Smooth muscle cell of bladder (primary cell): ENCODE data around the gene OTUD5. TPM values are rescaled to one million over a fixed set of nuclear protein-coding genes. Genes with fewer than 3 reads are reported as not detected.

Experiments used
- total RNA-seq: library from RNA; depleted of rRNA; stranded (reverse); fragments of >200 nt; gene quantifications from 2 replicates; pipeline ENCODE4 v1.2.3, GENCODE V29; 2014

Gene OTUD5, protein sequence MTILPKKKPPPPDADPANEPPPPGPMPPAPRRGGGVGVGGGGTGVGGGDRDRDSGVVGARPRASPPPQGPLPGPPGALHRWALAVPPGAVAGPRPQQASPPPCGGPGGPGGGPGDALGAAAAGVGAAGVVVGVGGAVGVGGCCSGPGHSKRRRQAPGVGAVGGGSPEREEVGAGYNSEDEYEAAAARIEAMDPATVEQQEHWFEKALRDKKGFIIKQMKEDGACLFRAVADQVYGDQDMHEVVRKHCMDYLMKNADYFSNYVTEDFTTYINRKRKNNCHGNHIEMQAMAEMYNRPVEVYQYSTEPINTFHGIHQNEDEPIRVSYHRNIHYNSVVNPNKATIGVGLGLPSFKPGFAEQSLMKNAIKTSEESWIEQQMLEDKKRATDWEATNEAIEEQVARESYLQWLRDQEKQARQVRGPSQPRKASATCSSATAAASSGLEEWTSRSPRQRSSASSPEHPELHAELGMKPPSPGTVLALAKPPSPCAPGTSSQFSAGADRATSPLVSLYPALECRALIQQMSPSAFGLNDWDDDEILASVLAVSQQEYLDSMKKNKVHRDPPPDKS
- total RNA-seq, result 28.0 and 28.6 TPM in 2 replicates

DNA sequence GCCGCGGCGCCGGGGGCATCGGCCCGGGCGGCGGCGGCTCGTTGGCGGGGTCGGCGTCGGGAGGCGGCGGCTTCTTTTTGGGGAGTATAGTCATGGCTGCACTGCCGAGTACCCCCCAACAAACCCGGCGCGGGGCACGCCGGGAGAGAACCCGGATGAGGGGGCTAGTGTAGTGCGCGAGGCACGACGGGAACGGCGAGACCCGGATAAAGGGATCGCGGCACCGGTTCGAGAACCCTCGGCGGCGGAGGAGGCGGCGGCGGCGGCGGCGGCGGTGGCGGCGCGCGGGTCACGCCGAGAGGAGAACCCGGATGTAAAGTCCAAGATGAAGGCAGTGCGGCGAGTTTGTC lies at the start of gene OTUD5:
TSS of gene OTUD5 (minus strand) at position 131 of the 350 bp plus-strand sequence. CDS start at position 94, 37 bp downstream.

DNA sequence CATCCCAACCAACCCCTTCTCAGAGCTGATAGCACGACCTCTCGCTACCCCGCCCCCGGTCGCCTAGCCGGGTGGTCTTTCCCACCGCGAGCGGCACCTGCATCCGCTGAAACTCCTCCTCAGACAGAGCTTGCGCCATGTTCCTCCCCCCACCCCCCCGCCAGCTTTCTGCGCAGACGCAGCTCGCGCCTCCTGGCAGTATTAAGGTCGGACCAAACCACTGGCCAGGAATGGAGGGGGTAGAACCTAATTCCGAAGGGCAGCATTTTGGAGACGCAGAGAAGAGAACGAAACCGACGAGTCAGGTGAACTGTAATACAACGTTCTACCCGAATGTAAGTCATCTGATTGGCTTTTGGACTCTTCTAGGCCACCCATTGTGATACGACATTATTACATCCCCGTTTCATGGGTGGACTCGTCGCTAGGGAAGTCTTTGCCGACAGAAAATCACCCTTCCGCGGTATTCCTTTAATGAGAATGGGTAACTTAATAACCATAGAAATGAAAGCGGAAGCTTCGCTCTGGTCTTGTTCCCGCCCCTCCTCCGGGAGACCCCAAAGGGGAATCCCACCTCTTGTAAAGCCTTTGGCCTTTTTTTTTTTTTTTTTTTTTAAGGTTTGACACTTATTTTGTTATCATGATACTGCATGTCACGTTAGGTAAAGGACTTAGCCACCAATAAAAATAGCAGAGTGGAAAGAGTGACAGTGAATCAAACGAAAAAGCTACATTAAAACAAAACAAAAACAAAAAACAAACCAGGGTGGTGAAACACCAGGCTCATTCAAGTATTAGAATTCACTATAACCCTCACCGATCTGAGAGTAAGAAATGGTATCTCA lies 44.9 kb upstream of the OTUD5 start, which contains the start of gene GRIPAP1:
TSS of gene GRIPAP1 (minus strand) at position 174 of the 845 bp plus-strand sequence. CDS start at position 139, 35 bp downstream.

DNA sequence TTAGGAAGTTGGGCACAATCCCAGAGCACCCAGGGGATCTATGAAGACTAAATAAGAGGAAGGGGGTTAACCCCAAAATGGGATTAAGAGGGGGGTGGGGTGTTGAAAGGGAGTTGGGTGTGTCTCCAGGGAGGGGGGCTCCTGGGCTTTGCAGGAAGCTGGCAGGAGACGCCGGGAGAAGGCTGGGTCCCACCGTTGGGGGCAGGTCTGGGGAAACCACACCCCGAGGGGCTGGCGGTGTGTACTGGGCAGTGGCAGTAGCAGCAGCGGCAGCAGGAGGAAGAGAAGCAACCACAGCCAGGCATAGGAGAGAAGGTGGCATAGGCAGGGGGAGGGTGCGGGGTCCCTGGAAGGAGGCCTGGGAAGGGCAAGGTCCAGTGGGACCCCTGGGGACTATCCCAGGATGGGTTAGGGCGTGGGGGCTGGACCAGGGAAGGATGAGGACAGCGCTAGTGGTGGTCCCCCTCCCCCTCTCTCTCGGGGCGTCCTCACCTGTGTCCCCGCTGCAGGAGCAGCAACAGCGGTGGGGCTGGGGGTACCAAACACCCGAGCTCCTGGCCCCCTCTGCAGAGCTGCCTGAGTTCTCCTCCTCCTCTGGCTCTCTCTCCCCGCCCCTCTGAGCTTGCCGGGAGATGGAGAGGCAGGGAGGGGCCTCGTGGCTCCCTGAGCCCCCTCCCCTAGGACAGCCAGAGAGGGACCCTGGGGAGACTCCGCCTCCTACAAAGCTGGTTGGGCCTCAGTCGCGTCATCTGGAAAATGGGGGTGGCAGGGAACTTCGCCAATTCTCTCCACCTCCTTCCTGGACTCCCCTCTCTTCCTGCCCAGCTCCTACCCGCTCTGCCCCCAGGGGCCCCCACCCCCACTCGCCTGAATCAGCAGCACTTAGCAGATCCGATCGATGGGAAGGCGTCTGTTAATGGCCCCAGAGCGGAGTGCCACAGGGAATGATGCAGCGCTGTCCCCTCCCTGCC lies 14.1 kb upstream of the OTUD5 start, which contains the start of gene KCND1:
TSS of gene KCND1 (minus strand) at position 596 of the 971 bp plus-strand sequence. CDS start 1,573 bp downstream, outside the sequence.

DNA sequence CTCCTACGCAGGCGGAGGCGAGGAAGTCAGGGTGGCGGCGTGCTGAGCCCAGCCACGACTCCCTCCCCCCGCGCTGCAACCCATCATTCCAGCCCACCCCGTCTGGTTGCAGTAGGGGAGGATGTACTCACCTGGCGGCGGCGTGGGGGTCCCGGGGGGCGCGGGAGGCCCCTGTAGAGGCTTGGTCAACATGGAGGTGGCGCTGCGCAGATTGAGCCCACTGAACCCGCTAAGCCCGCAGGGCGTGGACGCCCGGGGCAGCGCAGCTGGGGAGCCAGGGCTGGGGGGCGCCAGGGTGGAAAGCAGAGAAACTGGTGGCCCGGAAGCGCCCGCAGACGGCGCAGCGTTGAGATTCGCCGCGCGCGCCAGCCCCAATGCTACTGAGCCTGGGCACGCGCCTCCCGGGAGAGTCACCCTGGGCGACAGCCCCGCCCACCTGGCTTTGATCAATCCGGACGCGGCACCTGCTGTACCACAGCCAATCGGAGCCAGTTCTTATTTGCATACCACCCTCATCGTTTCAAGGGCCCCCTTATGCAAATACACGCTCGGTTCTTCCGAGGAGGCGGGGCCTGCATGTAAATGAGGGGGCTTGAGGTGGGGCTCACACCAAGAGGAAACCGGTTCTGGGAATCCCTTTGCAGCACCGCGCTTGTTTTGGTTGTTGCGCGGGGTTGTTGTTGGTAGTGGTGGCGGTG lies 38.6 kb downstream of the OTUD5 start, which contains the start of gene PIM2:
TSS of gene PIM2 (minus strand) at position 382 of the 698 bp plus-strand sequence. CDS start at position 192, 190 bp downstream.

DNA sequence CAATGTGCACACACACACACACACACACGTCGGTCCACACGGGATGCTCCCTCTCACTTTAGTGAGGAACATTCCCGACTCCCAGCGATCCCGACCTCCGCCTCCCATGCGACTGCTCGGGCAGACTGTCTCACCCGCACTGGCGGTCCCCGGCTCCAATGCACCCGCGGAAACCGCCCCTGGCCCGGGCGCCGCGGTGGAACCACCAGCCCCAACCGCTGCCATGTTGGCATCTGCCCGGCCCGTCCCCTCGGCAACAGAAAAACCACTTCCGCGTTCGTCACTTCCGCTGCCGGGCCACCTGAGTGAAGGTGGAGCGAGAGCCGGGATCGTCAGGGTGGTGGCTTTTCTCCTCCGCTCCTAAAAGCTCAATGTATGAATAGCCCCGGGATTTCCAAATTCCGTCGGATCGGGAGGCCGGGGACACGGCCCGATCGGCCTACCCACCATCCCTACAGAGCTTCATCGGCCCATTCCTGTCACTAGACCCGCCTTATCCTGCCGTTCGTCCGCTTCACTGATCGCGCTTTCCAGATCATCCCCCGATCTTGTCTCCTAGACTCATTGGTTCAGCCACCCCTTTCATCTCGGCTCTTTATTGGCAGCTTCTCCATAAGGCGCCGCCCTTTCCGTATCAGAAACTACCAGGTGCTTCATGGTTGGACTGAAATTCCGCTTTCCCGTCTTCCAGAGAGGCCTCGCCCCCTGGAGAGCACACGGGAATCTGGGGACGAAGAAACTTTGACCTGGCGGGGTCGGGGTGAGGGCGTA lies 45.8 kb downstream of the OTUD5 start, which contains the start of gene SLC35A2:
TSS of gene SLC35A2 (minus strand) at position 235 of the 771 bp plus-strand sequence. CDS start at position 225, 10 bp downstream.

DNA sequence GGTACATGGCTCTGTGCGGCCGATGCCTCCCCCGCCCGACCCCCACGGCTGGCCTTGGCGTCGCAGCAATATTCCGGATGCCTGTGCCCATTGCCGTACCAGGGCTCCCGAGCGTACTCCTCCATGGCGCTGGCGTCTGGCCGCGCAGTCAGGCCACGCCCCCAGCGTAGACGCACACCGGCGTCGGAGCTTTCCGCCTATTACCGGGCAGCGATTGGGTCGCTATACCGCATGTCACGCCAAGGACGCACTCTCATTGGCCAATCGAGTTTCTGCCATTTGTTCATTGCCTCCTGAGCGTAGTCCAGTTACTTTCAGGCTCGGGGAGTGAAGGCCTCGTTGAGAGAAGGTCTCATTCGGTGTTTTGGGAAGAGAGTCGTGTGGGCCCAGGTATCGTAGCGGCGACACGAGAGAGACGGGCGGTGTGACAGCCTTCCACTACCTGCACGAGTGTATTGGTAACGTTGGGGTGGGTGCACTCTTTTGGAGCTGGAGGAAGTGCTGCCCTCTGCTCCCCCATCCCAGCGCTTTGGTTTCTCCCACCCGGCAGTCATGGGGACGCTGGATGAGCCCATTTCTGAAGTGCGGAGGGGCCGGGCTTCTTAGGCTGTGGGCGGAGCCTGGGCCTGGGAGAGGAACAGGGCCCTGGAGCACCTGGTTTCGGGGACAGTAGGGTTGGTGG lies 59.6 kb downstream of the OTUD5 start, which contains the start of the genes PQBP1 and TIMM17B:
TSS of gene PQBP1 (plus strand) at position 306 of the 682 bp plus-strand sequence. CDS start 580 bp downstream, outside the sequence.
TSS of gene TIMM17B (minus strand) at position 144 of the 682 bp plus-strand sequence. CDS start at position 125, 19 bp downstream.

Other genes starting within 250 kb of the OTUD5 start
- not detected in 2 replicates for gene GLOD5, start 195.9 kb downstream of the OTUD5 start, total RNA-seq
- not detected in 2 replicates for gene GATA1, start 171.0 kb downstream of the OTUD5 start, total RNA-seq
- gene HDAC6, start 155.5 kb downstream of the OTUD5 start, total RNA-seq, result 16.8 and 25.5 TPM in 2 replicates
- gene ERAS, start 131.1 kb downstream of the OTUD5 start, total RNA-seq, result not detected in 2 replicates
- gene PCSK1N, start 122.0 kb downstream of the OTUD5 start, total RNA-seq, result 0.09 TPM in 1 of 2 replicates, not detected in the other
- 23.1 and 28.7 TPM in 2 replicates for gene TIMM17B, start 59.8 kb downstream of the OTUD5 start, total RNA-seq
- 70.8 and 73.0 TPM in 2 replicates for gene PQBP1, start 59.7 kb downstream of the OTUD5 start, total RNA-seq
- gene SLC35A2, start 46.0 kb downstream of the OTUD5 start, total RNA-seq, result 10.5 and 12.1 TPM in 2 replicates
- gene PIM2, start 38.6 kb downstream of the OTUD5 start, total RNA-seq, result 1.3 and 2.7 TPM in 2 replicates
- 0.28 and 1.0 TPM in 2 replicates for gene KCND1, start 14.2 kb upstream of the OTUD5 start, total RNA-seq
- 22.6 and 22.8 TPM in 2 replicates for gene GRIPAP1, start 44.7 kb upstream of the OTUD5 start, total RNA-seq
- gene TFE3, start 85.8 kb upstream of the OTUD5 start, total RNA-seq, result 23.3 and 24.2 TPM in 2 replicates
- gene CCDC120, start 101.4 kb upstream of the OTUD5 start, total RNA-seq, result 0.09 and 0.28 TPM in 2 replicates
- 4.4 and 6.4 TPM in 2 replicates for gene PRAF2, start 116.4 kb upstream of the OTUD5 start, total RNA-seq
- 36.3 and 43.1 TPM in 2 replicates for gene WDR45, start 122.3 kb upstream of the OTUD5 start, total RNA-seq
- 17.8 and 20.6 TPM in 2 replicates for gene GPKOW, start 166.1 kb upstream of the OTUD5 start, total RNA-seq
- gene MAGIX, start 205.2 kb upstream of the OTUD5 start, total RNA-seq, result 0.85 and 1.4 TPM in 2 replicates
- 9.1 and 12.1 TPM in 2 replicates for gene PLP2, start 214.3 kb upstream of the OTUD5 start, total RNA-seq
- 4.1 and 6.7 TPM in 2 replicates for gene PRICKLE3, start 228.8 kb upstream of the OTUD5 start, total RNA-seq
- 0.14 and 0.18 TPM in 2 replicates for gene SYP, start 242.6 kb upstream of the OTUD5 start, total RNA-seq